GM23248 (cell line): Measurements from ENCODE around the gene ANO2. TPM values are rescaled to one million over a fixed set of nuclear protein-coding genes. Genes with fewer than 3 reads are reported as not detected.

ENCODE experiments used
- DNase-seq: peaks from one replicate; pipeline ENCODE4 v3.0.0-alpha.2; 2015
- H2AFZ ChIP-seq: fragments of 200-600 bp; sonication (generic); 2 replicates; pipeline ENCODE4 v1.6.1; 2016; ENCODE audit warnings: antibody characterized with exemption
- H3F3A ChIP-seq: fragments of 200-600 bp; sonication (generic); 2 replicates; pipeline ENCODE4 v1.6.1; 2016; ENCODE audit warnings: mild to moderate bottlenecking, antibody characterized with exemption, mixed run types; ENCODE audit not compliant: insufficient read depth
- H3K27ac ChIP-seq: fragments of 200-600 bp; sonication (generic); 2 replicates; pipeline ENCODE4 v1.5.1; 2016; ENCODE audit warnings: mild to moderate bottlenecking
- H3K27me3 ChIP-seq: fragments of 200-600 bp; sonication (generic); replicated peaks from 2 replicates; pipeline ENCODE4 v1.6.1; 2016; ENCODE audit warnings: mild to moderate bottlenecking; ENCODE audit not compliant: insufficient read depth
- H3K36me3 ChIP-seq: fragments of 200-600 bp; sonication (generic); 2 replicates; pipeline ENCODE4 v1.6.1; 2016; ENCODE audit warnings: low read depth, mild to moderate bottlenecking
- H3K4me1 ChIP-seq: fragments of 200-600 bp; sonication (generic); 2 replicates; pipeline ENCODE4 v1.6.1; 2016; ENCODE audit warnings: mild to moderate bottlenecking; ENCODE audit not compliant: insufficient read depth
- H3K4me2 ChIP-seq: fragments of 200-600 bp; sonication (generic); one replicate; pipeline ENCODE4 v1.6.1; 2016; ENCODE audit warnings: mild to moderate bottlenecking; ENCODE audit not compliant: unreplicated experiment
- H3K4me3 ChIP-seq: fragments of 200-600 bp; sonication (generic); 2 replicates; pipeline ENCODE4 v1.5.1; 2016; ENCODE audit warnings: mild to moderate bottlenecking
- H3K79me2 ChIP-seq: fragments of 200-600 bp; sonication (generic); 2 replicates; pipeline ENCODE4 v1.6.1; 2016; ENCODE audit warnings: mild to moderate bottlenecking; ENCODE audit not compliant: insufficient read depth
- H3K9ac ChIP-seq: fragments of 200-600 bp; sonication (generic); 2 replicates; pipeline ENCODE4 v1.6.1; 2016; ENCODE audit warnings: mild to moderate bottlenecking
- H3K9me2 ChIP-seq: fragments of 200-600 bp; sonication (generic); 2 replicates; pipeline ENCODE4 v1.6.1; 2016; ENCODE audit warnings: mixed run types, mild to moderate bottlenecking, moderate library complexity; ENCODE audit not compliant: insufficient read depth
- H3K9me3 ChIP-seq: fragments of 200-600 bp; sonication (generic); one replicate; pipeline ENCODE4 v1.6.1; 2017; ENCODE audit warnings: low read depth
- H4K20me1 ChIP-seq: fragments of 200-600 bp; sonication (generic); 2 replicates; pipeline ENCODE4 v1.6.0; 2016; ENCODE audit not compliant: insufficient read depth
- EZH2 ChIP-seq: fragments of 200-600 bp; sonication (generic); IDR thresholded peaks from 2 replicates; pipeline ENCODE4 v1.6.1; 2018; ENCODE audit warnings: antibody characterized with exemption, mild to moderate bottlenecking; ENCODE audit not compliant: insufficient read depth, poor library complexity, severe bottlenecking
- EZH2phosphoT487 ChIP-seq: fragments of 200-600 bp; sonication (generic); IDR thresholded peaks from 2 replicates; pipeline ENCODE4 v1.6.1; 2018; ENCODE audit warnings: antibody characterized with exemption, moderate library complexity, mild to moderate bottlenecking, low read depth; ENCODE audit not compliant: insufficient read depth
- WGBS, 2 experiments: methylation state at CpG; one replicate each; pipeline ENCODE4 v1.1.6; 2015 to 2017; ENCODE audit warnings: low lambda C conversion rate in 2 of 2, low coverage in 1 of 2; ENCODE audit errors: missing lambda C conversion rate in 2 of 2; 5-methylcytosine and 5-hydroxymethylcytosine counted together
- in situ Hi-C: fragments of 300-500 bp; cut with MboI; formaldehyde crosslinking; loops from 2 replicates; pipeline ENCODE4 v1.15.0; 2020
- polyA plus RNA-seq: library from polyadenylated mRNA; unstranded; fragments of >200 nt; fragmentation: Nextera tagmentation; extraction: Ambion mirVana; gene quantifications from 2 replicates; pipeline ENCODE4 v1.2.1, GENCODE V29; 2016
- total RNA-seq: library from RNA; depleted of rRNA; stranded (reverse); fragments of >200 nt; shearing (Covaris generic); gene quantifications from 2 replicates; pipeline ENCODE4 v1.2.3, GENCODE V29; 2014

Gene ANO2
- total and polyA plus RNA-seq, 2 experiments from 2014 or later: not detected

- H3K9ac ChIP-seq: no peak overlapping the region
- DNase-seq: no peak
- H3K79me2 ChIP-seq: no peaks in the 10 kb centered on the region
- H3K4me3 ChIP-seq: no peak overlapping the region
- in situ Hi-C loops: no loop called here
- H3F3A ChIP-seq: no peaks in the 10 kb centered on the region
- H3K9me2 ChIP-seq: no peaks in the 10 kb centered on the region
- TF ChIP-seq EZH2: no peak
- TF ChIP-seq EZH2phosphoT487: no peak
- H2AFZ ChIP-seq: no peak overlapping the region
- H4K20me1 ChIP-seq: no peaks in the 10 kb centered on the region
- H3K27ac ChIP-seq: no peak overlapping the region
- no peak overlapping the region for H3K4me2 ChIP-seq
- no peaks in the 10 kb centered on the region for H3K27me3 ChIP-seq
- WGBS, 2 experiments: 6 to 44% methylated on average over 1 of the region's 1 CpG
- no peaks in the 10 kb centered on the region for H3K4me1 ChIP-seq
- no peaks in the 10 kb centered on the region for H3K9me3 ChIP-seq
- H3K36me3 ChIP-seq: no peaks in the 10 kb centered on the region
These were observed 63.9 kb downstream of the ANO2 start for GRCh38 chr12:5881101-5881606.

GRCh38 chr12:5875851-5876250 lies 69.2 kb downstream of the ANO2 start:
- no peaks in the 10 kb centered on the region for H3K4me1 ChIP-seq
- H3K79me2 ChIP-seq: no peaks in the 10 kb centered on the region
- H3K9me2 ChIP-seq: no peaks in the 10 kb centered on the region
- no peaks in the 10 kb centered on the region for H3K27me3 ChIP-seq
- no peak overlapping the region for H2AFZ ChIP-seq
- WGBS, 2 experiments: 56 to 60% methylated on average over 4 of the region's 4 CpGs
- DNase-seq: no peak
- TF ChIP-seq EZH2phosphoT487 (no peak), EZH2 (no peak)
- H3K9me3 ChIP-seq: no peaks in the 10 kb centered on the region
- H3F3A ChIP-seq: no peaks in the 10 kb centered on the region
- H3K9ac ChIP-seq: no peak overlapping the region
- no peak overlapping the region for H3K27ac ChIP-seq
- H3K4me3 ChIP-seq: no peak overlapping the region
- no peaks in the 10 kb centered on the region for H4K20me1 ChIP-seq
- H3K4me2 ChIP-seq: no peak overlapping the region
- H3K36me3 ChIP-seq: no peaks in the 10 kb centered on the region
- in situ Hi-C loops: no loop called here

GRCh38 chr12:5874514-5874913 lies 70.5 kb downstream of the ANO2 start:
- no peak overlapping the region for H3K4me3 ChIP-seq
- H3K79me2 ChIP-seq: no peaks in the 10 kb centered on the region
- H4K20me1 ChIP-seq: no peaks in the 10 kb centered on the region
- no peaks in the 10 kb centered on the region for H3K27me3 ChIP-seq
- H3K27ac ChIP-seq: no peak overlapping the region
- H2AFZ ChIP-seq: no peak overlapping the region
- no peaks in the 10 kb centered on the region for H3K9me3 ChIP-seq
- H3K4me1 ChIP-seq: no peaks in the 10 kb centered on the region
- in situ Hi-C loops: no loop called here
- 34 to 43% methylated on average over 8 of the region's 8 CpGs for WGBS, 2 experiments
- no peak for DNase-seq
- no peak overlapping the region for H3K4me2 ChIP-seq
- H3K36me3 ChIP-seq: no peaks in the 10 kb centered on the region
- H3K9me2 ChIP-seq: no peaks in the 10 kb centered on the region
- TF ChIP-seq EZH2 (no peak), EZH2phosphoT487 (no peak)
- no peak overlapping the region for H3K9ac ChIP-seq
- H3F3A ChIP-seq: no peaks in the 10 kb centered on the region

DNA sequence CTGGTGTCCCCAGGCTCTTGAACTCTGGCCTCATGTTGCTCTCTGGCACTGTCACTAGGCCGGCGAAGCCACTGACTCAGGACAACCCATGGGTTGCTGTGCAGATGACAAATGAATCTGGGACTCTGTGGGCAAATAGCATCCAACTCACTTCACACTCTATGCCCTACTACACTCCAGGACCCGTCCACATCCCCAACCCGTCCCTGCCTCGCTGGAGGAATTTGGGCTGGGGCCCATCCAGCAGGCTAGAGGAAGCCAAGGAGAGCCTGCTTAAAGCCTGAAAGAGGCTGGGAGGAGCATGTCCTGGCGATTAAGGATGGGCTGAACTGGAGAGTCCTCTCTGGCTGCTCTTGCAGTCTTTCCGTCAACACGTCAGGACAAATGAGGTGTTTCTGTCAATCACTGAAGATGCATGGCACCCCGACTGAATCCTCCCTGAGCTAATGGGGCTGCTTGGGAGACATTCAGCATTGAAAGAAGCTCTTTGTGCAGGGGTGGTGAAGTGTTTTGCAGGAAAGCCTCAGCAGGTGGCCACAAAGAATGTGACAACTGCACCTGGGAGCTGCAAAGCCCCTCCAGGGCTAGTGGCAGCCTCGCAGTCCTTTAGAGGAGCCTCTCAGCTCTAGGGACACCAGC lies 71.7 kb downstream of the ANO2 start:
- DNase-seq: no peak
- H3K36me3 ChIP-seq: no peaks in the 10 kb centered on the region
- H4K20me1 ChIP-seq: no peaks in the 10 kb centered on the region
- H3K79me2 ChIP-seq: no peaks in the 10 kb centered on the region
- H3K9ac ChIP-seq: no peak overlapping the region
- in situ Hi-C loops: no loop called here
- no peak overlapping the region for H3K4me2 ChIP-seq
- H3K27me3 ChIP-seq: no peaks in the 10 kb centered on the region
- H3K9me3 ChIP-seq: no peaks in the 10 kb centered on the region
- H3K9me2 ChIP-seq: no peaks in the 10 kb centered on the region
- no peak for TF ChIP-seq EZH2phosphoT487
- no peak for TF ChIP-seq EZH2
- H3F3A ChIP-seq: no peaks in the 10 kb centered on the region
- H3K4me1 ChIP-seq: no peaks in the 10 kb centered on the region
- 9 to 11% methylated on average over 10 of the region's 10 CpGs for WGBS, 2 experiments
- no peak overlapping the region for H3K27ac ChIP-seq
- no peak overlapping the region for H3K4me3 ChIP-seq
- H2AFZ ChIP-seq: no peak overlapping the region
